Heart left ventricle (tissue), 13 donors: ENCODE measurements around the gene TTC6.

Experiments
- CTCF ChIP-seq, 12 donors: fragments of 200-600 bp; sonication (generic) in 4 of 12; IDR thresholded peaks; one replicate each; pipeline versions ENCODE4 v1.5.0 to v1.8.0; 2018 to 2022; ENCODE audit warnings: antibody characterized with exemption in 12 of 12, mild to moderate bottlenecking in 5 of 12
- POLR2A ChIP-seq, 2 donors: fragments of 450-650 bp; IDR thresholded peaks; one replicate each; pipeline ENCODE4 v1.6.1; 2017; ENCODE audit warnings: antibody characterized with exemption in 2 of 2, mild to moderate bottlenecking in 2 of 2, moderate library complexity in 2 of 2
- donor health status: ischemic (EF 13 %, LVEDD 7.1; RV severe dilation, severe dysfunction).
- donor health status: DM: no; HTN: yes; CAD: no.
- donor health status: DM: no; HTN: no; CAD: no.
- donor health status: ischemic (EF 25% LVEDD 6.9; RV normal size, moderate dysfunction).
- donor health status: ischemic (EF 25% LVEDD 5.7; RV mildly dilated, moderate dysfunction).
- donor health status: ischemic (EF 35%, LVEDD 5.7; RV mildly dilated, moderate dysfunction).
- donor health status: nonischemic (EF 11% LVEDD 7.7; RV severe dilation, severe dysfunction).
- donor health status: DM: yes; HTN: yes; CAD: no.
- donor health status: PGD.
- donor health status: ischemic (EF 29% LVEDD 5.4; RV normal size, mild dysfunction).
- donor health status: nonischemic (EF 23%, LVEDD 6.1; RV moderate dilation, normal function).

DNA sequence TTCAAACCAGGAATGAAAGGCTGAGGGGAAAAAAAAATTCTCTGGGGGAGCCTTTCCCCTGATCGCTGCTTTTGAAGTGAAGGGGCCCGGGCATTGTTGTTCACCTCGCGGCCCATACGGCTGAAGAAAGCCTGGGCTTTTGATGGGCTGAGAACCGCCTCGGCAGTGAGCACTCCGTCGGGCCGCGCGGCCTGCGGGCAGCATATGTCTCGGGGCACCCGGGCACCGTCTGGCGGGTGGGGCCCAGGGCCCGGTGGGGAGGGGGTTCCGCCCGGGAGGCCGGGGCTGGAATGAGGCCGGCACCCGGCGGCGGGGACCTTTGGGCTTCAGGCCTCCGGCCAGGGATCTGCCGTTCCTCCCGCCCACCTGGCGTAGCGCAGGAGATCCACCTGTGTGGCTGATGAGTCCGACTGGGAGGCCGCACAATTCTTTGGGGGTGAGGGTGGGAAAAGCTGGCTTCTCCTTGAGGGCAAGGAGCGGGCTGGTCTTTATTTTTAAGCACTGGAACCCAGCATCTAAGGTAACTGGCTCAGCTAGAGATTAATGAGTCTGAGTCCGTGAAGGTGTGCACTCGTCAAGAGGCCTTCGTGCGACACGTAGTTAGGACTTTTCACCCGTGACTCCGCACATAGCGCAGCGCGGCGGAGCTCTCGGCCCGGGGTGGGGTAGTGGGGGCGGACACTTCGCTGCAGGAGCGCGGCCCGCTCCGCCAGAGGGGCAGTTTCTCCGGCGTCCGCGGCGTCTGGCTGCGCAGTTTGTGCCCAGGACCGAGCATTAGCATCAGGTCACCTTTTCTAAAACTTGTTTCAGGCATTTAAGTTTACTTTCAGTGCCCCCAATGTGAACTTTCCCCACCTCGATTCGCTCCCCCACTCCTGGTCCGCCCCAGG is 11.0 kb upstream of the TTC6 start:
- TF ChIP-seq CTCF (IDR thresholded peaks at IDR 0.05) (no peak), POLR2A (IDR thresholded peaks at IDR 0.05) (no peak)
